ENCODE results near the gene DLG5. TPM values are rescaled to one million over a fixed set of nuclear protein-coding genes. Genes with fewer than 3 reads are reported as not detected.

DLG5 gene
- total RNA-seq, 2 donors from 2014 or later, result 72.3 to 134 TPM

DNA sequence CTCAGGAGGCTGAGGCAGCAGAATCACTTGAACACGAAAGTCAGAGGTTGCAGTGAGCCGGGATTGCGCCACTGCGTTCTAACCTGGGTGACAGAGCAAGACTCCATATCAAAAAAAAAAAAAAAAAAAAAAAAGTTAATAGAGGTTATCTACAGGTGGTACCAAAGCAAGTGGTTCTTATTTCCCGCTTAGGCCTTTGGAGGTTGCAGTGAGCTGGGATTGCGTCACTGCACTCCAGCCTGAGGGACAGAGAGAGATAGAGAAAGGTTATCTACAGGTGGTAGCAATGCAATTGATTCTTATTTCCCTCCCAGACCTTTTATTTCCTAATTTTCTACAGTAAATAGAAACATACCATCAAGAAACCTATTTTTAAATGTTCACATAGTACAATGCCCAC, 98.2 kb downstream of the DLG5 start:
- Histone ChIP-seq H3K4me1 (replicated peaks) (no peaks in the 10 kb centered on the region), H3K4me3 (no peak overlapping the region), H3K27ac (no peak overlapping the region), H3K36me3 (peaks cover 11 to 13% of the 10 kb centered on the region in 2 donors), H3K9me3 (no peaks in the 10 kb centered on the region), H3K27me3 (replicated peaks; ENCODE audit: insufficient read depth) (no peaks in the 10 kb centered on the region)
- intact Hi-C loops (cut with DNase I), result no loop called here
- no peak for DNase-seq (ENCODE audit: low spot score)
- 80% methylated on average over 6 of the region's 6 CpGs for WGBS
- no peak for TF ChIP-seq POLR2AphosphoS5 (IDR thresholded peaks at IDR 0.05)
- TF ChIP-seq POLR2A (IDR thresholded peaks at IDR 0.05), result no peak
- TF ChIP-seq, protein P1, sequence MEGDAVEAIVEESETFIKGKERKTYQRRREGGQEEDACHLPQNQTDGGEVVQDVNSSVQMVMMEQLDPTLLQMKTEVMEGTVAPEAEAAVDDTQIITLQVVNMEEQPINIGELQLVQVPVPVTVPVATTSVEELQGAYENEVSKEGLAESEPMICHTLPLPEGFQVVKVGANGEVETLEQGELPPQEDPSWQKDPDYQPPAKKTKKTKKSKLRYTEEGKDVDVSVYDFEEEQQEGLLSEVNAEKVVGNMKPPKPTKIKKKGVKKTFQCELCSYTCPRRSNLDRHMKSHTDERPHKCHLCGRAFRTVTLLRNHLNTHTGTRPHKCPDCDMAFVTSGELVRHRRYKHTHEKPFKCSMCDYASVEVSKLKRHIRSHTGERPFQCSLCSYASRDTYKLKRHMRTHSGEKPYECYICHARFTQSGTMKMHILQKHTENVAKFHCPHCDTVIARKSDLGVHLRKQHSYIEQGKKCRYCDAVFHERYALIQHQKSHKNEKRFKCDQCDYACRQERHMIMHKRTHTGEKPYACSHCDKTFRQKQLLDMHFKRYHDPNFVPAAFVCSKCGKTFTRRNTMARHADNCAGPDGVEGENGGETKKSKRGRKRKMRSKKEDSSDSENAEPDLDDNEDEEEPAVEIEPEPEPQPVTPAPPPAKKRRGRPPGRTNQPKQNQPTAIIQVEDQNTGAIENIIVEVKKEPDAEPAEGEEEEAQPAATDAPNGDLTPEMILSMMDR (IDR thresholded peaks at IDR 0.05), result no peak

DNA sequence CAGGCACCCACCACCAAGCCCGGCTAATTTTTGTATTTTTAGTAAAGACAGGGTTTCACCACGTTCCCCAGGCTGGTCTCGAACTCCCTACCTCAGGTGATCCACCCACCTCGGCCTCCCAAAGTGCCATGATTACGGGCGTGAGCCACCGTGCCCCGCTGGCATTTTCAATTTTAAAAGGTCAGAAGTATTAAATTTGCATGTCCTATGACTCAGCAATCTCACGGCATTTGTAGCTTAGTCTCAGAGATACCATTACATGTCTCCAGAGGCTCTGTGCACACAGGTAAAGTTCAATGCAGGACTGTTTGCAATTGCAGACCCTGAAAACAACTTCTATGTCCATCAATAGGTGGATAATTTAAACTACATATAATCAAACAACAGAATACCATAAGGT, 99.2 kb downstream of the DLG5 start:
- 88% methylated on average over 9 of the region's 9 CpGs for WGBS
- Histone ChIP-seq H3K9me3 (no peaks in the 10 kb centered on the region), H3K27me3 (replicated peaks; ENCODE audit: insufficient read depth) (no peaks in the 10 kb centered on the region), H3K36me3 (peaks cover 2 to 13% of the 10 kb centered on the region in 2 donors), H3K4me1 (replicated peaks) (no peaks in the 10 kb centered on the region), H3K27ac (no peak overlapping the region), H3K4me3 (no peak overlapping the region)
- no peak for DNase-seq (ENCODE audit: low spot score)
- TF ChIP-seq, protein P1 (IDR thresholded peaks at IDR 0.05), result no peak
- TF ChIP-seq POLR2A (IDR thresholded peaks at IDR 0.05) (no peak), POLR2AphosphoS5 (IDR thresholded peaks at IDR 0.05) (no peak)
- intact Hi-C loops (cut with DNase I), result no loop called here

DNA sequence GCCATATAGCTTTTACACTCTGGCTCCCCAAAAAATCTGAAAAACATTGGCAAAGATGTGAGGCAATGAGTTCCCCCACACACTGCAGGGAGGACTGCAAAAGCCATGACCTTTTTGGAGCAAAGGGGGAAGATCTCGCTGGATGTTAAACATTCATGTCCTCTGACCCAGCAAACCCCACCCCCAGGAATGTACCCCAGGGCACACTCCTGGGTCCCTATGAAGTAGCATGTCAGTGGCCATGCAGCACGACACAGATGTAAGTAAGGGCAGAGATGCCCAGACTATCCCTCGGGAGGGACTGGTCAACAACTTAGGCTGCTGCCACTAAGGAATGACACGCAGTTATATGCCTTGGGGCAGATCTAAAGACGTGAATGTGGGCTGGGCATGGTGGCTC, 100.6 kb downstream of the DLG5 start:
- WGBS, result 73% methylated on average over 5 of the region's 5 CpGs
- TF ChIP-seq, protein P1 (IDR thresholded peaks at IDR 0.05), result no peak
- TF ChIP-seq POLR2AphosphoS5 (IDR thresholded peaks at IDR 0.05), result no peak
- TF ChIP-seq POLR2A (IDR thresholded peaks at IDR 0.05), result no peak
- intact Hi-C loops (cut with DNase I), result no loop called here
- H3K27ac ChIP-seq, result no peak overlapping the region
- H3K9me3 ChIP-seq, result no peaks in the 10 kb centered on the region
- H3K4me1 ChIP-seq (replicated peaks), result no peaks in the 10 kb centered on the region
- H3K27me3 ChIP-seq (replicated peaks; ENCODE audit: insufficient read depth), result no peaks in the 10 kb centered on the region
- H3K36me3 ChIP-seq, result peaks cover 0 to 13% of the 10 kb centered on the region in 2 donors
- DNase-seq (ENCODE audit: low spot score), result no peak
- no peak overlapping the region for H3K4me3 ChIP-seq

DNA sequence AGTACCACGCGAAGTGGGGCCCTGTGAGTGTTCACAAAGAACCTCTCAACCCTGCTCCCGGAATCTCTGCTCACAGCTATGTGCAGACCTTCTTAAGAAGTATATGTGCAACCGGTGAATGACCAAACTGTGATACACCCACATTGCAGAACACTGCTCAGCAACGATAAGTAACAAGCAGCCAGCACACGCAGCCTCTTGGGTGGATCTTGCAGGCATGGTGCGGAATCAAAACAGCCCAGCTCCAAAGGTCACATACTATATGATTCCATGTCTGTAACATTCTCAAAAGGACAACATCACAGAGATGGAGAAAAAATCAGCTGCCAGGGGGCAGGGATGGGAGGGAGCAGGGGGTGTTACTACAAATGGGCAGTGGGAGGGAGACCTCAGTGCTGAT, 101.6 kb downstream of the DLG5 start:
- Histone ChIP-seq H3K4me3 (no peak overlapping the region), H3K4me1 (replicated peaks) (no peaks in the 10 kb centered on the region), H3K27ac (no peak overlapping the region), H3K36me3 (peaks cover 0 to 6% of the 10 kb centered on the region in 2 donors), H3K27me3 (replicated peaks; ENCODE audit: insufficient read depth) (no peaks in the 10 kb centered on the region), H3K9me3 (no peaks in the 10 kb centered on the region)
- intact Hi-C loops (cut with DNase I), result no loop called here
- TF ChIP-seq, protein P1 (IDR thresholded peaks at IDR 0.05), result no peak
- TF ChIP-seq POLR2AphosphoS5 (IDR thresholded peaks at IDR 0.05) (no peak), POLR2A (IDR thresholded peaks at IDR 0.05) (no peak)
- no peak for DNase-seq (ENCODE audit: low spot score)
- 89% methylated on average over 7 of the region's 7 CpGs for WGBS

DNA sequence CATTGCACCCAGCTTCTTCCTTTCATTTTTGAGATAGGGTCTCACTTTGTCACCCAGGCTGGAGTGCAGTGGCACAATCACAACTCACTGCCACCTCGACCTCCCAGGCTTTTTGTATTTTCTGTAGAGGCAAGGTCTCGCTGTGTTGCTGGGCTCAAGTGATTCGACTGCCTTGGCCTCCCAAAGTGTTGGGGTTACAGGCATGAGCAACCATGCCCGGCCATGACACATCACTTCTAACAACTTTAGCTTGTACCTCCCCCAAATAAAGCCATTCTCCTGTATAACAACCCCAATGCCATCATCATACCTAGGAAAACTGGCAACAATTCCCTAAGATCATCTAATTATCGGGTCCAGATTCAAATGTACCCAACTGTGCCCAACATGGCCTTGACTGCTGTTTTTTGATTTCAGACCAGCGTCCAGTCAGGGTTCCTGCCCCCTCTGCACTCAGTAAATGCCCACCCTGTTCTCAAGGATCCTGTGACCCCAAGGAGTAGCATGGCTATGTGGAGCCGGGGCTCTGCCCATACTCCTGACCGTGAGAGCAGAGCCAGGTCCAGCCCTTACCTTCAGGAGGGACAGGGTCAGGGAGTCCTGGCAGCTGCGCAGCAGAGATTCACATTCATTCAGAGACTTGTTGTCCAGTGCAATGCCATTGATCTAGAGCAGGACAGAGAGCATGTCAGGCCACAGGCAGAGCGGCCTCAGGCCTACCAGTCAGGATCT, 102.6 kb downstream of the DLG5 start:
- Histone ChIP-seq H3K27me3 (replicated peaks; ENCODE audit: insufficient read depth) (no peaks in the 10 kb centered on the region), H3K9me3 (no peaks in the 10 kb centered on the region), H3K4me3 (no peak overlapping the region), H3K36me3 (peaks cover 2 to 4% of the 10 kb centered on the region in 2 donors), H3K4me1 (replicated peaks) (no peaks in the 10 kb centered on the region), H3K27ac (no peak overlapping the region)
- intact Hi-C loops (cut with DNase I), result no loop called here
- no peak for DNase-seq (ENCODE audit: low spot score)
- TF ChIP-seq, protein P1 (IDR thresholded peaks at IDR 0.05), result no peak
- TF ChIP-seq POLR2A (IDR thresholded peaks at IDR 0.05) (no peak), POLR2AphosphoS5 (IDR thresholded peaks at IDR 0.05) (no peak)
- 92% methylated on average over 10 of the region's 10 CpGs for WGBS

All from prostate gland (tissue), 2 donors.